ENCODE data around the gene TBL1X. TPM values are rescaled to one million over a fixed set of nuclear protein-coding genes. Genes with fewer than 3 reads are reported as not detected.

The TBL1X gene
- total and polyA plus RNA-seq, 2 experiments from 2014 or later = 8.7 to 26.9 TPM

DNA sequence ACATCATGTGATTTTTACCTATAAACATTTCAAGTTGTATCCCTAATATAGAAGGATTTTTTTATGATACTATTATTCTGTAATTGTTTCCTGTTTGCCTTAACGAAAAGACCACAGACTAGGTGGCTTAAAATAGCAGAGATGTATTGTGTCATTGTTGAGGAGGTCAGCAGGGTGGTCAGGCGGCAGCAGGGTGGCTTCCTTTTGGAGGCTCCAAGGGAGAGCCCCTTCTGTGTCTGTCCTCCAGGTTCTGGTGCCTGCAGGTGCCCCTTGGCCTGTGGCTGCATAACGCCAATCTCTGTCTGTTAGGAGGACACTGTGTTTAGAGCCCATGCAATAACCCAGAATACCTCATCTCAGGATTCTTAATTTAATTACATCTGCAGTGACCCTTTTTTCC is 118.1 kb downstream of the TBL1X start (continued):
- TF ChIP-seq, protein P1, sequence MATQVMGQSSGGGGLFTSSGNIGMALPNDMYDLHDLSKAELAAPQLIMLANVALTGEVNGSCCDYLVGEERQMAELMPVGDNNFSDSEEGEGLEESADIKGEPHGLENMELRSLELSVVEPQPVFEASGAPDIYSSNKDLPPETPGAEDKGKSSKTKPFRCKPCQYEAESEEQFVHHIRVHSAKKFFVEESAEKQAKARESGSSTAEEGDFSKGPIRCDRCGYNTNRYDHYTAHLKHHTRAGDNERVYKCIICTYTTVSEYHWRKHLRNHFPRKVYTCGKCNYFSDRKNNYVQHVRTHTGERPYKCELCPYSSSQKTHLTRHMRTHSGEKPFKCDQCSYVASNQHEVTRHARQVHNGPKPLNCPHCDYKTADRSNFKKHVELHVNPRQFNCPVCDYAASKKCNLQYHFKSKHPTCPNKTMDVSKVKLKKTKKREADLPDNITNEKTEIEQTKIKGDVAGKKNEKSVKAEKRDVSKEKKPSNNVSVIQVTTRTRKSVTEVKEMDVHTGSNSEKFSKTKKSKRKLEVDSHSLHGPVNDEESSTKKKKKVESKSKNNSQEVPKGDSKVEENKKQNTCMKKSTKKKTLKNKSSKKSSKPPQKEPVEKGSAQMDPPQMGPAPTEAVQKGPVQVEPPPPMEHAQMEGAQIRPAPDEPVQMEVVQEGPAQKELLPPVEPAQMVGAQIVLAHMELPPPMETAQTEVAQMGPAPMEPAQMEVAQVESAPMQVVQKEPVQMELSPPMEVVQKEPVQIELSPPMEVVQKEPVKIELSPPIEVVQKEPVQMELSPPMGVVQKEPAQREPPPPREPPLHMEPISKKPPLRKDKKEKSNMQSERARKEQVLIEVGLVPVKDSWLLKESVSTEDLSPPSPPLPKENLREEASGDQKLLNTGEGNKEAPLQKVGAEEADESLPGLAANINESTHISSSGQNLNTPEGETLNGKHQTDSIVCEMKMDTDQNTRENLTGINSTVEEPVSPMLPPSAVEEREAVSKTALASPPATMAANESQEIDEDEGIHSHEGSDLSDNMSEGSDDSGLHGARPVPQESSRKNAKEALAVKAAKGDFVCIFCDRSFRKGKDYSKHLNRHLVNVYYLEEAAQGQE (IDR thresholded peaks at IDR 0.05; ENCODE audit: unreplicated experiment) = no peak
- TF ChIP-seq ZNF114 (CRISPR knock-in tag; IDR thresholded peaks at IDR 0.05) = no peak
- no peak for TF ChIP-seq JUNB (IDR thresholded peaks at IDR 0.05; ENCODE audit: unreplicated experiment)

DNA sequence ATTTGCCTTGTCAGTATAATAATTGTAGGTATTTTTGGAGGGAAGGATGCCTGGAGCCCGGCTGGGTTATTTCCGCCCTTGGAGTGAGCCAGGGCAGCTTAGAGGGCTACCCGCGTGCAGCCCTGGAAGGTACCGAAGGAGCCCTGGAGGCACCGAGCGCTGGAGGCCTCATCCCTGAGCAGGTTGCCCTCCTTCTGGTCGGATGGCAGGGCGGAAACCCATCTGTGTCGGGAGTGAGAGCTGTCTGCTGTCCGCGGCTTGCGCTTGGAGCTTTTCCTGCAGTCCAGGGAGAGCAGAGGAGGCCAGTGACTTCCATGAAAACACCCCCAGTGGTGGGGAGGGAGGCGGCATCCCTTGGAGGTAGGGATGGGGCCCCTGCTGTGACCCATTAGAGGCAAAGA is 122.1 kb downstream of the TBL1X start:
- Histone ChIP-seq H3K79me2 (replicated peaks; ENCODE audit: insufficient read depth) (peaks cover 7% of the 10 kb centered on the region; the same call in 1 of the 2 replicates), H3K36me3 (ENCODE audit: insufficient read depth) (no peaks in the 10 kb centered on the region), H3K4me3 (no peak overlapping the region), H2AFZ (no peak overlapping the region), H3K4me1 (ENCODE audit: insufficient read depth) (peaks cover 22% of the 10 kb centered on the region), H3K27ac (ENCODE audit: low read depth) (no peak overlapping the region), H3F3A (replicated peaks; ENCODE audit: low read depth) (no peaks in the 10 kb centered on the region), H3K27me3 (ENCODE audit: insufficient read depth) (no peaks in the 10 kb centered on the region), H4K20me1 (replicated peaks; ENCODE audit: insufficient read depth) (no peaks in the 10 kb centered on the region), H3K9me2 (ENCODE audit: insufficient read depth) (no peaks in the 10 kb centered on the region), H3K4me2 (no peak overlapping the region)
- Mint-ChIP-seq H3K9me3 (peaks cover 1% of the 10 kb centered on the region; the same call in 2 of the 3 replicates), H3K4me1 (peaks cover 33% of the 10 kb centered on the region), H3K27me3 (ENCODE audit: insufficient read depth, low read depth, poor library complexity) (no peaks in the 10 kb centered on the region), H3K27ac (peak overlapping the region; percentile 50; the same call in 1 of the 2 replicates), H3K4me3 (no peak overlapping the region), H3K36me3 (ENCODE audit: low read depth) (peaks cover 4% of the 10 kb centered on the region; the same call in 1 of the 3 replicates)
- DNase-seq (ENCODE audit: low spot score) (peak; percentile 47), ATAC-seq (peak; percentile 91)
- TF ChIP-seq EZH2 (IDR thresholded peaks at IDR 0.05; ENCODE audit: low read depth, unreplicated experiment) (no peak), JUNB (IDR thresholded peaks at IDR 0.05; ENCODE audit: unreplicated experiment) (no peak)
- TF ChIP-seq, protein P2, sequence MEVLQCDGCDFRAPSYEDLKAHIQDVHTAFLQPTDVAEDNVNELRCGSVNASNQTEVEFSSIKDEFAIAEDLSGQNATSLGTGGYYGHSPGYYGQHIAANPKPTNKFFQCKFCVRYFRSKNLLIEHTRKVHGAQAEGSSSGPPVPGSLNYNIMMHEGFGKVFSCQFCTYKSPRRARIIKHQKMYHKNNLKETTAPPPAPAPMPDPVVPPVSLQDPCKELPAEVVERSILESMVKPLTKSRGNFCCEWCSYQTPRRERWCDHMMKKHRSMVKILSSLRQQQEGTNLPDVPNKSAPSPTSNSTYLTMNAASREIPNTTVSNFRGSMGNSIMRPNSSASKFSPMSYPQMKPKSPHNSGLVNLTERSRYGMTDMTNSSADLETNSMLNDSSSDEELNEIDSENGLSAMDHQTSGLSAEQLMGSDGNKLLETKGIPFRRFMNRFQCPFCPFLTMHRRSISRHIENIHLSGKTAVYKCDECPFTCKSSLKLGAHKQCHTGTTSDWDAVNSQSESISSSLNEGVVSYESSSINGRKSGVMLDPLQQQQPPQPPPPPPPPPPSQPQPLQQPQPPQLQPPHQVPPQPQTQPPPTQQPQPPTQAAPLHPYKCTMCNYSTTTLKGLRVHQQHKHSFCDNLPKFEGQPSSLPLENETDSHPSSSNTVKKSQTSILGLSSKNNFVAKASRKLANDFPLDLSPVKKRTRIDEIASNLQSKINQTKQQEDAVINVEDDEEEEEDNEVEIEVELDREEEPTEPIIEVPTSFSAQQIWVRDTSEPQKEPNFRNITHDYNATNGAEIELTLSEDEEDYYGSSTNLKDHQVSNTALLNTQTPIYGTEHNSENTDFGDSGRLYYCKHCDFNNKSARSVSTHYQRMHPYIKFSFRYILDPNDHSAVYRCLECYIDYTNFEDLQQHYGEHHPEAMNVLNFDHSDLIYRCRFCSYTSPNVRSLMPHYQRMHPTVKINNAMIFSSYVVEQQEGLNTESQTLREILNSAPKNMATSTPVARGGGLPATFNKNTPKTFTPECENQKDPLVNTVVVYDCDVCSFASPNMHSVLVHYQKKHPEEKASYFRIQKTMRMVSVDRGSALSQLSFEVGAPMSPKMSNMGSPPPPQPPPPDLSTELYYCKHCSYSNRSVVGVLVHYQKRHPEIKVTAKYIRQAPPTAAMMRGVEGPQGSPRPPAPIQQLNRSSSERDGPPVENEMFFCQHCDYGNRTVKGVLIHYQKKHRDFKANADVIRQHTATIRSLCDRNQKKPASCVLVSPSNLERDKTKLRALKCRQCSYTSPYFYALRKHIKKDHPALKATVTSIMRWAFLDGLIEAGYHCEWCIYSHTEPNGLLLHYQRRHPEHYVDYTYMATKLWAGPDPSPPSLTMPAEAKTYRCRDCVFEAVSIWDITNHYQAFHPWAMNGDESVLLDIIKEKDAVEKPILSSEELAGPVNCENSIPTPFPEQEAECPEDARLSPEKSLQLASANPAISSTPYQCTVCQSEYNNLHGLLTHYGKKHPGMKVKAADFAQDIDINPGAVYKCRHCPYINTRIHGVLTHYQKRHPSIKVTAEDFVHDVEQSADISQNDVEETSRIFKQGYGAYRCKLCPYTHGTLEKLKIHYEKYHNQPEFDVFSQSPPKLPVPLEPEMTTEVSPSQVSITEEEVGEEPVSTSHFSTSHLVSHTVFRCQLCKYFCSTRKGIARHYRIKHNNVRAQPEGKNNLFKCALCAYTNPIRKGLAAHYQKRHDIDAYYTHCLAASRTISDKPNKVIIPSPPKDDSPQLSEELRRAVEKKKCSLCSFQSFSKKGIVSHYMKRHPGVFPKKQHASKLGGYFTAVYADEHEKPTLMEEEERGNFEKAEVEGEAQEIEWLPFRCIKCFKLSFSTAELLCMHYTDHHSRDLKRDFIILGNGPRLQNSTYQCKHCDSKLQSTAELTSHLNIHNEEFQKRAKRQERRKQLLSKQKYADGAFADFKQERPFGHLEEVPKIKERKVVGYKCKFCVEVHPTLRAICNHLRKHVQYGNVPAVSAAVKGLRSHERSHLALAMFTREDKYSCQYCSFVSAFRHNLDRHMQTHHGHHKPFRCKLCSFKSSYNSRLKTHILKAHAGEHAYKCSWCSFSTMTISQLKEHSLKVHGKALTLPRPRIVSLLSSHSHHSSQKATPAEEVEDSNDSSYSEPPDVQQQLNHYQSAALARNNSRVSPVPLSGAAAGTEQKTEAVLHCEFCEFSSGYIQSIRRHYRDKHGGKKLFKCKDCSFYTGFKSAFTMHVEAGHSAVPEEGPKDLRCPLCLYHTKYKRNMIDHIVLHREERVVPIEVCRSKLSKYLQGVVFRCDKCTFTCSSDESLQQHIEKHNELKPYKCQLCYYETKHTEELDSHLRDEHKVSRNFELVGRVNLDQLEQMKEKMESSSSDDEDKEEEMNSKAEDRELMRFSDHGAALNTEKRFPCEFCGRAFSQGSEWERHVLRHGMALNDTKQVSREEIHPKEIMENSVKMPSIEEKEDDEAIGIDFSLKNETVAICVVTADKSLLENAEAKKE (CRISPR knock-in tag; IDR thresholded peaks at IDR 0.05) = no peak

Measured in GM23338 (cell line).